Dermis blood vessel endothelial cell (primary cell): Measurements from ENCODE around the gene MYCN. TPM values are rescaled to one million over a fixed set of nuclear protein-coding genes. Genes with fewer than 3 reads are reported as not detected.

Experiments used
- DNase-seq: peaks from one replicate; pipeline ENCODE4 v3.0.0; 2010
- total RNA-seq: library from RNA; depleted of rRNA; stranded (reverse); fragments of >200 nt; gene quantifications from 2 replicates; pipeline ENCODE4 v1.2.3, GENCODE V29; 2014

Gene MYCN
- total RNA-seq, 1 donor from 2014 or later, result 19.6 TPM

- no peak for DNase-seq
Observed at GRCh38 chr2:15980605-15981098, 40.3 kb downstream of the MYCN start.

- DNase-seq, result no peak
Observed at GRCh38 chr2:15981646-15982045, 41.3 kb downstream of the MYCN start.

- no peak for DNase-seq
Observed at GRCh38 chr2:15982285-15983044, 42.1 kb downstream of the MYCN start.

- no peak for DNase-seq
Observed at GRCh38 chr2:15983496-15983895, 43.1 kb downstream of the MYCN start.

- no peak for DNase-seq
Observed at GRCh38 chr2:15984368-15985255, 44.3 kb downstream of the MYCN start.

GRCh38 chr2:15985531-15985930 is 45.2 kb downstream of the MYCN start:
- no peak for DNase-seq

- no peak for DNase-seq
Observed at GRCh38 chr2:15986068-15986560, 45.8 kb downstream of the MYCN start.

- no peak for DNase-seq
Observed at GRCh38 chr2:15986644-15987043, 46.3 kb downstream of the MYCN start.

- DNase-seq, result no peak
Observed at GRCh38 chr2:15988733-15989132, 48.4 kb downstream of the MYCN start.

GRCh38 chr2:15989559-15989958 is 49.2 kb downstream of the MYCN start:
- no peak for DNase-seq

- DNase-seq, result no peak
Observed at GRCh38 chr2:15990151-15991101, 50.1 kb downstream of the MYCN start.

- no peak for DNase-seq
Observed at GRCh38 chr2:15991231-15991630, 50.9 kb downstream of the MYCN start.

GRCh38 chr2:15992457-15993231 is 52.3 kb downstream of the MYCN start:
- no peak for DNase-seq

GRCh38 chr2:15993232-15993610 is 52.9 kb downstream of the MYCN start:
- no peak for DNase-seq

- no peak for DNase-seq
Observed at GRCh38 chr2:15993666-15994065, 53.3 kb downstream of the MYCN start.

- DNase-seq, result no peak
Observed at GRCh38 chr2:15995603-15996002, 55.3 kb downstream of the MYCN start.
